NCI-H146 treated with DMSO at 0.1 percent for 48 hours (cell line): ENCODE data around the gene CAPZA1.
"Not testable (repeated sequence)": the region's sequence is repeated elsewhere in the genome, so short reads cannot be mapped to it uniquely, and the experiment has no call there.

Experiments used
- DNase-seq: peaks from one replicate; lab custom pipeline; 2025; ENCODE audit not compliant: unreplicated experiment; lab: John Stamatoyannopoulos, UW

Gene CAPZA1

DNA sequence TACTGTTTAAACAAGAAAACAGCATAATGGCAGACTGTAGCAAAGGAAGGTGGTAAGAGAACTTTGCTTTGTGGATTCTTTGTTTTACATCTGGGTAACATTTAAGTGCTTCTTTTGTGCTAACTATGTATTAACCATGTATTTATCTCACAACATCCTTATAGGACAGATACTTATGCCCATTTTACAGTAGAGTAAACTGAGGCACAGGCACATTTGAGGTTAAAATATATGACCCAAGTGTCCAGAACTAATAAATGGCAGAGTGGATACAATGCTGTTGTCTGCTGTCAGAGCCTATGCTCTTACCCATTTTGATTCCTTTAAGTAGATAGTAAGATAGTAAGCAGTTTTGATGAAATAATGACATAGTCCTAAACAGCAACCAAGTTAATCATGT is 7.3 kb downstream of the CAPZA1 start:
- DNase-seq = no peak

DNA sequence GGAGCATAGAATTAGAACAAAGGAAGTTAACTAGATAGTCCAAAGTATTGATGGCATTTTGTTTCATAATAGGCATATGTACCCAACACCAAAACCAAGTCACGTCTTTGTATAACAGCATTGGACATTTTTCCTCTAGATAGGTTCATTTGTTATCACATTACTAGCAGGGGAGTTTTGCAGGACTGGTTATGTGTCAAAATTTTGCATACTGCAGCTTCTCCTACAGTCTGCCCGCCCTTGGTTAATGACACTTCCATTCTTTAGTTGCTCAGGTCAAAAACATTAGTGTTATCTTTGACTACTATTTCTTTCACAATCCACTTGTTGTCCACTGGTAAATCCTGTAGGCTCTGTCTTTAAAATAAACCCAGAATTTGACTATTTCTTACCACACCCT is 8.9 kb downstream of the CAPZA1 start:
- DNase-seq = no peak

DNA sequence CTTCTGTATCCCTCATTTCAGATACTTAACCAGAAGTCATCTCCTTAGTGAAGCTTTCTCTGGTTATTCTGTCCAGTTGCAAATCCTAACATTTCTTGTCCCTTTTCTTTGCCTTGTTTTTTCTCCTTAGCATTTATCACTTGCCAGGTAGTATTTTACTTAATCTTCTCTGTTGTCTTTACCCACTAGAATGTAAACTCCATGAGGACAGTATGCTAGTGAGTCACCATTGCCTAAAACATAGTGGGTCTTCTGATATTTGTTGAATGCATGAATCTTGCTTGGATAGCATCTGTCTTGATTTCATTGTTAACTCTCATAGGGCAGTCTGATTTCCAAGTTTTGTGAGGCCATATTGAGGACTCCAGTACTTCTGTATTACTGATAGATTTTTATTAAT is 9.6 kb downstream of the CAPZA1 start:
- DNase-seq = no peak

DNA sequence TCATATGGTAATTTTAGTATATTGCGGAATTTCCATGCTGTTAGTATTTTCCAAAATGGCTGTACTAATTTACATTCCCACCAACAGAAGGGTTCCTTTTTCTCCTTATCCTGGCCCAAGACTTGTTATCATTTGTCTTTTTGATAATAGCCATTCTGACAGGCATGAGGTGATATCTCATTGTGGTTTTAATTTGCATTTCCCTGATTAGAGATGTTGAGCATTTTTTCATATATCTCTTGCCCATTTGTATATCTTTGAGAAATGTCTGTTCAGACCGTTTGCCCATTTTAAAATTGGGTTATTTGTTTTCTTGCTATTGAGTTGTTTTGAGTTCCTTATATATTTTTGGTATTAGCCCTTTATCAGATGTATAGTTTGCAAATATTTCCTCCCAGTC is 14.0 kb downstream of the CAPZA1 start:
- DNase-seq = no peak

DNA sequence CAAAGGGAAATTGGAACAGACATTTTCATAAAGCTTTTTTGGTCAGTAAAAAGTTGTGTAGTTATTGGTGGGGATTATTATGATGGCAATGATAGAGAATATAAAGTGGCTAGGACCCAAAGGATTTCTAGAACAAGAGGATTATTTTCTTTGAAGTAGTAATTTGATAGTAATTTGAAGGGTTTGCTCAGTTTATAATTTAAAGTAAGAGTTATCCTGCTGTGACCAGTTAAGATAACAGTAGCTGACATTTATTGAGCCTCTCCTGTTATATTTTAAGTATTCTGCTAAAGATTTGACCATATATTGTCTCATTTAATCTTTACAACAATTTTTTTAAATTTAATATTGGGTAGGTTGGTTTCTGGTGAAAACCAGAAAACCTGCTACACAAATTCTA is 14.7 kb downstream of the CAPZA1 start:
- DNase-seq = no peak

DNA sequence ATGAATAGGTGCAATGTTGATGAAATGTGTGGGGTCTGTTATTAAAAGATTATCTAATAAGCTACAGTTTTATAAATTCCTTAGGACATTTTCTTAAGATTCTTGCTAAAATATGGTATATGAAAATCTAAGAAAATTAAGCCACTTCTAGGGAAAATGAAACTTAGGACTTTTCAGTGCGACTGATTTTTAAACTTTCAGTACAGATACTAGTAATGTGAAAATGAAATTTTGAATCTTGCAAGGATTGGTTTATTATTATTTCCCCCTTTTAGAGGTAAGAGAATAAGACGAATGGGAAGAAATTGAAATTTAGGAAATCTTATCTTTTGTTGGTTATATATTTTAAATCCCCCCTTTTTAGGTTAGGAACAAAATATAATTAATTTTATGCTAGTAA is 16.4 kb downstream of the CAPZA1 start:
- no peak for DNase-seq

DNA sequence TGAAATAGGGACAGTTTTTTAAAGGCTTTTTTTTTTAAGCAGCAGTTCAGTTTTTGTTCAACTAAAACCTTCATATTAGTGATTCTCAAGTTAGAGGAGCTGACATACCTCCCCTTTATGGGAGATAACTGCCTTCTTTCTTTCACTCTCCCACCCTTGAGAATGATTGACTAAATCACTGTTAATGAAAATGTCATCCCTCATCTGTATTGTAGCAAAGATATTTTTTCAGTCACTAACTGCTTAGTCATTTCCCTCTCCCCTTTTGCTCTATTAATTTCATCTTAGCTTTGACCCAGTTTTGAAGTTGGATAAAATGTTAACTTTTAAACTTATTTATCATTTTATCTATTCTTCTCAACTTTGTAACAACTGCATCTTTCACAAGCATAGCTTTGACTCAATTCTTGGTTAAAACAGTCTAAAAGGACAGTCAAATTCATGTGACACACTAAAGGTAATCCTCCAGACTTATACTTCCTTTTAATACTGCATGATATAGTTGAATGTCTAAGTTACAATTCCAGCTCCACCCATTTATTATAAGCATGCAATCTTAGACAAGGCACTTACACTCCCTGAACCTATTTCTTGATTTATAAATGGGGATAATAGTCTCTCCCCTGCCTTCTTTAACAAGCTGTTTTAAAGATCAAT is 17.1 kb downstream of the CAPZA1 start:
- no peak for DNase-seq

DNA sequence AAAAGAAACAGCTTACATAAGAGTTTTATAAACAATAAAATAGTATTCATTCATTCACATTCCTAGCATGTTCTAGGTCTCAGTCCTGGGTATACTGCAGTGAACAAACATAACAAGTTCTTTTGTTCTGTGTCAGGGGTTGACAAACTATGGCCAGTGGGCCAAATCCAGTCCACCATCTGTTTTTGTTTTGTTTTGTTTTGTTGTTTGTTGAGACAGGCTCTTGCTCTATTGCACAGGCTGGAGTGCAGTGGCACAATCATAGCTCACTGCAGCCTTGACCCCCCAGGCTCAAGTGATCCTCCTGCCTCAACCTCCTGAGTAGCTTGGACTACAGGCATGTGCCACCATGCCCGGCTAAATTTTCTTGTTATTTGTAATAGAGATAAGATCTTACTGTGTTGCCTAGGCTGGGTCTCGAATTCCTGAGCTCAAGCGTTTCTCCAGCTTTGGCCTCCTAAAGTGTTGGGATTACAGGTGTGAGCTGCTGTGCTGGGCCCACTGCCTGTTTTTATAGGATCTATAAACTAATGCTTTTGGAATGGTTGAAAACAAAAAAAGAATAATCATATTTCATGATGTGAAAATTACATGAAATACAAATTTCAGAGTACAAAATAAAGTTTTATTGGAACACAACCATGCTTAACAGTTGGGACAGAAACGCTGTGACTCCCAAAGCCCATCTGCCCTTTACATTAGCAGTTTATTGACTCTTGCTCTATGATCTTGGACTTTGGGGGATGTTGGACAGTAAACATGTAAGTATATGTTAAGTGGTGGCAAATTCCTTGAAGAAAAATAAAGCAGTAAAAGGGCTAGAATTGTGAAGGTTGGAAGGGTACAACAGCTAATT is 17.9 kb downstream of the CAPZA1 start:
- no peak for DNase-seq

DNA sequence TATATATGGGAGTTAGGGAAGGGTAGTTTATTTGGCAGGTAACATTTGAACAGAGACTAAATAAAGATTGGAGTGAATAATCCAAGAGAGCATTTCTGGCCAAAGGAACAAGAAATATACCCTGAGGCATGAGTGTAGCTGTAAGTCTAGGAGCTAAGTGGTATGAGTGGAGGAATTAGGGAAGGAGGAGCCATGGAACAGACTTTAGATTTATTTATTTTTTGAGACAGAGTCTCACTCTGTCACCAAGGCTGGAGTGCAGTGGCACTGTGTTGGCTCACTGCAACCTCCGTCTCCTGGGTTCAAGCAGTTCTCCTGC is 18.4 kb downstream of the CAPZA1 start:
- no peak for DNase-seq

DNA sequence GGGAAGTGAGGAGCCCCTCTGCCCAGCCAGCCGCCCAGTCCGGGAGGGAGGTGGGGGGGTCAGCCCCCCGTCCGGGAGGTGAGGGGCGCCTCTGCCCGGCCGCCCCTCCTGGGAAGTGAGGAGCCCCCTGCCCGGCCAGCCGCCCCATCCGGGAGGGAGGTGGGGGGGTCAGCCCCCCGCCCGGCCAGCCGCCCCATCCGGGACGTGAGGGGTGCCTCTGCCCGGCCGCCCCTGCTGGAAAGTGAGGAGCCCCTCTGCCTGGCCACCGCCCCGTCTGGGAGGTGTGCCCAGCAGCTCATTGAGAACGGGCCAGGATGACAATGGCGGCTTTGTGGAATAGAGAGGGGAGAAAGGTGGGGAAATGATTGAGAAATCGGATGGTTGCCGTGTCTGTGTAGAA is 20.8 kb downstream of the CAPZA1 start:
- DNase-seq = not testable (repeated sequence)

DNA sequence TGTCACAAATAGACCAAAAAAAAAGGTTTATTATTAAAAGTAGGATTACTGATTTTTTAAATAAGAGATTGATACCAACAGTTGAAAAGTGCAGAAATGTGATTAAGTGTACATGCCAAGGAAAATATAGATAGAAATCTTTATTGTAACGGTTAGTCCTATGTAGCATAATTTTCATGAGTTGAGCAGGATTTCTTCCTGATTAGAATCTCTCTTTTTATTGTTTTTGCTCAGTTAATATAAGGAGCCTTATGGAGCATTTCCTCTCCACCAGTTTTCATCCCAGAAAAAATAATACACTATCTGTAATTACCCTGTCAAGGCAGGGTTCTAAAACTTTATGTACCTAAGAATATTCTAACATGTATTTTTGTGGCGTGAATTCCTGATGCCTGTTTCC is 23.4 kb downstream of the CAPZA1 start:
- DNase-seq = no peak

DNA sequence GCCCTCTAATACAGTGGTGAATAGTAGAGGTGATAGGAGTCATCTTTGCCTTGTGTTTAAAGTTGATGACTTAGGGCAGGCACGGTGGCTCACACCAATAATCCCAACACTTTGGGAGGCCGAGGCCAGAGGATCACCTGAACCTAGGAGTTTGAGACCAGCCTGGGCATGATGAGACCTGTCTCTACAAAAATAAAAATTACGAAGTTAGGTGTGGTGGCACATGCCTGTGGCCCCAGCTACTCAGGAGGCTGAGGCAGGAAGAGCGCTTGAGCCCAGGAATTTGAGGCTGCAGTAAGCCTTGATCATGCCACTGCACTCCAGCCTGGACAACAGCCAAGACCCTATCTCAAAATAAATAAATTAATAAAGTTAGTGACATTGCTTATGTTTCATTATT is 26.6 kb downstream of the CAPZA1 start:
- DNase-seq = no peak

DNA sequence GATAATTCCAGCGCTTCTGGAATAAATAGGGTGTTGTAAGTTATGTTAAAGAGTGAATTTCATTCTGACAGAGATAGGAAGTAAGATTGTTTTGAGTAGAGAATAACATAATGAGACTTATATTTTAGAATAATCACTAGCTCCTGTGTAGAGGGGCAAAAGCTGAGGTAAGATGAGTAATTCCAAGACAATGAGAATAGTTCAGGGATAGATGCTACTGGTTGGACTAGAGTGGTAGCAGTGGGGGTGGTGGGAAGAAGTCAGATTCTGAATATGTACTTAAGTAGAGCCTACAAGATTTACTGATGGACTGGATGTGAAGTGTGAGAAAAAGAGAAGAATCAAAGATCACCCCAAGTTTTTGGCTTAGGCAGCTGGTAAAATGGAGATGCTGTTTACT is 31.6 kb downstream of the CAPZA1 start:
- DNase-seq = no peak

DNA sequence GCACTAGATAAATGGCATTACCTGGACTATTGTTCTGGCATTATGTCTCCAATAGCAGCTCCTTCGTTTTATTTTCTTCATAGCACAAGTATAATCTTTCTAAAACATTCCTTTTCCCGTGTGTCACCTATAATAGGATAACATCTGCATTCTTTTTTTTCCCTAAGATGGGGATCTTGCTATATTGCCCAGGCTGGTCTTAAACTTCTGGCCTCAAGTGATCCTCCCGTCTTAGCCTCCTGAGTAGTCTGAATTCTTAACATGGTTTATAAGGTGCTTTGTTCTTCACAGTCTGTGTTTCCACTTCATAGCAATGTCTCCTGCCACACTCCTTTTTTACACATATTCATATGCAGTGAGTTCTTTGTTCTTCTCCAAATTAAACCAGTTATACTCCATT is 46.2 kb downstream of the CAPZA1 start:
- DNase-seq = no peak

DNA sequence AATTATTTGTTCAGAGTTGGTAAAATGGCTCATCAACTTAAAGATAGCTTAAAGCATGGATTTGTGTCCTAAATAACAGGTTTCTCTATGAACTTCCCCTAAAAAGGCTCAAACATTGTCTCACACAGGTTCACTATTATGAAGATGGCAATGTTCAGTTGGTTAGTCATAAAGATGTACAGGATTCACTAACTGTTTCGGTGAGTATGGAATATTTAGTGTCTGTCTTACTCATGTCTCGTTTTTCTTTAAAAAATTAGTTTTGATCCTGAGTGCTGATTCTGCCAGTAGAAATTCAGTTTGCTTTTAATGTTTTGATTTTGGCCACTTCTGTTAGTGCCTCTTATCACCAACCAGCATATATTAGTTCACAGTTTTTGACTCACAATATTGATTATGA is 47.3 kb downstream of the CAPZA1 start:
- DNase-seq = no peak

DNA sequence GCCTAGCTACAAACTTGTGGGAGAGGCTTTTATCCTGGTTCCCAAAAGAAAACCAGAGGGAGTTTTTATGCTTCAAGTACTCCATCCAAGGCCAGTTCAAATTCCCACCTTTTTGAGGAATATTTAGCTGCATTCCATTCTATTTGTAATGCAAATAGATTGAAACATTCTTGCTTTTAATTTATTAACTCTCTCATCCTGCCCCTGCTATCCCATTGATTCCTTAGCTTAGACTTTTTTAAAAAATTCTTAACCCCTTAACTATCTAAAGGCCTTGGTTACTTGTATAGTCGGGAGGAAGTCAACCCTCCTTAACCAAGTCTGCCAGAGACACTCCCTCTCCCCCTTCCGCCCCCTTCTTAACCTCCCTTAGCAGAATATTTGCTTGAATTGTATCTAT is 52.4 kb downstream of the CAPZA1 start:
- DNase-seq = no peak

DNA sequence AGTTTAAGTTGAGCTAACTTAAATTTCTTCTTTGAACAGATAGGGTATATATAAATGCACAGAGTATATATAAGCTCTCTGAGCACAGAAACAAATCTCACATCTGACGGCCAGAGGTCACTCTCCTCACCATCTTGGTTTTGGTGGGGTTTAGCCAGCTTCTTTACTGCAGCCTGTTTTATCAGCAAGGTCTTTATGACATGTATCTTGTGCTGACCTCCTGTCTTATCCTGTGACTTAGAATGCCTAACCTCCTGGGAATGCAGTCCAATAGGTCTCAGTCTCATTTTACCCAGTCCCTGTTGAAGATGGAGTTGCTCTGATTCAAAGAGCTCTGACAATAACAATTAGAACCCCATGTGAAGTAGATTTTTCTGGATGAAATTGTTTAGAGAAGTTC is 53.2 kb downstream of the CAPZA1 start:
- no peak for DNase-seq

DNA sequence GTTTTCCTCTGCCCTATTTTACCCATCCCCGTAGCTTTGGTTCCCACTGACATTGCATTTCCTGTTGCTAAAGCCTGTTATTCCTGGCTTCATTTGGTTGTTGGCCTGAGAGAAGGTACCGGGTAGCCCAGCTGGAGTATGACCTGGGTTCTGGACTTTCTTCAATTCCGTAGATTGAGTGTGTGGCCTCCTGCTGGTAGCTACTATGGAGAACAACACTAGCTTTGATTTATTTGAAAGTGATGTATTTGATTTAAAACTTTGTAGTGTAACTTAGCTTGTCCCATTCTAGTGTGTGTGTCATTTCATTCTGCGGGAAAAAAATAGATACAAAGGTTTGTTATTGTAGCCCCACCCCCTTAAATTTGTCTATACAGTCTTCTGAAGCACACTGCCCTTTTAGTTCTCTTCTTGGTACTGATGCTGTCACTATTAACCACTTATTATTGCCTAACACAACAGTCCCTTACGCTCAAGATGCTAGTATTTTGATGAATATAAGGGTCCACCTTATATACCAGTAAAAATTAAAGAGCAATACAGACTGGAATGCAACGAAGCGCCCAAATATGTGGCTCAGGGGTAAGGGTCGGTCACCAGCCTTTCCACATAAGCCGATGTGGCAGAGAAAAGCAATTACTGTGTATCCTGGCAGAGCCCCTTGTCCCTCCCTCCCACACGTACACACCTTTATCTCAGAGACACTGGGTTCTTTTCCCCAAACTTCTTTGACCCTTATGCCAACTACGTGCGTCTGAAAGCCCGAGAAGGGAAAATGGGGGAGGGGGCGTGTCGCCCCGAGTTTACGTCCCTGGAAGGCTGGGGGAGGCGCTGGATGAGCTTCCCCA is 54.2 kb downstream of the CAPZA1 start:
- DNase-seq = no peak

DNA sequence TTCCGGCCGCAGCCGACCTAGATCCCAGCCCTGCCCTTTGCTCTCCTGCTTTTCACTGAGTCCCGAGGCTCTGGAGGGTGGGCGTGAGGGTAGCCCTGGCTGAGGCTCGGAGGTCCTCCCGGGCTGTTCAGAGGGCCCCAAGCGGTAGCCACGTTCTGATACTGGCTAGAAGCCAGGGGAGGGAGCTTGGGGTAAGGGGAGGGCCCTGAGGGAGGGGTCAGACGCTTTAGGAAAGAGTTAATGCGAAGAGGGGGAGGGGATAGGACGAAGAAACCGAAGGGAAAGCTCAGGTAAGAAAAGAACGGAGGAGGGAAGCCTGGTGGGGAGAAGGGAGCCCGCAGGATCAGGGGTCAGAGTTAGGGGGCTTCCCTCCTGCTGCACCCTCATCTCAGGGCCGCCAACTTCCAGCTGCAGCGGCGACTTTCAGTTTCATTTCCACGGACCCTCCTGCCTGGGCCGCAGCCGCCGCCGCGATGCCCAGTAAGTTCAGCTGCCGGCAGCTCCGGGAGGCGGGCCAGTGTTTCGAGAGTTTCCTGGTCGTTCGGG is 54.9 kb downstream of the CAPZA1 start, which contains the start of gene MOV10:
MOV10 (plus strand) TSS at position 220 of the 546 bp plus-strand sequence; CDS start at position 474, 254 bp downstream.
- DNase-seq = peak; percentile 70

DNA sequence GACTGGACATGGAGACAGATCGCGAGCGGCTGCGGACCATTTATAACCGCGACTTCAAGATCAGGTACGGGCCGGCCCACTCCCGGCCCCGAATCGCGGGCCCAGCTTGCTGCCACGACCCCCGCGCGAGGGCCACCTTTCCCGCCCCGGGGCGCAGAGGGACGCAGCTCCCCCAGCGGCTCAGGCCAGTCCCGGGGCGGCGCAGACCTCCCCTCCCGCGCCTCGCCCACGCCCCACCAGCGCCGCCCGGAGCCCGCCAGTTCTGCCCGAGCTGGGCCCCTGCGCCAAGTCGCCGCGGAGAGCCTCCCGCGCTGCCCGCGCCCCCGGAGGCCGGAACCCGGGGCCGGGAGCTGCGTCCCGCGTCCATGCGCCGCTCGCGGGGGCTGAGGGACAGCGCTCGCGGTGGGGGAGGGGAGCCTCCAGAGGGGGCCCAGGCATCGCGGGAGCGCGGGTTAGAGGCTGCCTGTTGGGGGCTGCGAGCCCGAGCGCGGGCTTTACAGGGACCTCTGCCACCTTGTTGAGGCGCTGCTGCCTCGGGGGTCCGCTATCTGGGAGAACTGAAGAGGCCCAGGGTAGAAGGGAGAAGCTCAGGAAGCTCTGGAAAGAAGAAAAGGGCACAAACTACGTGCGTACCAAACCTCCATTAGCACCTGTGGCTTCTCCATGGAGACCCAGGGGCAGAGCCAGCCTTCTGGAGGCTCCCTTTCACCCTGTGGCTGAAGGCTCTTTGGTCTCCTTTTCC is 55.5 kb downstream of the CAPZA1 start:
- peak; percentile 16 for DNase-seq
